T-helper 1 cell (primary cell): ENCODE data around the gene IFNK.
A peak's percentile ranks its signal among the peaks of the same experiment; 100 is the strongest.

ENCODE experiments used
- DNase-seq, 5 donors: peaks; one replicate each; pipeline ENCODE4 v3.0.0-alpha.2; 2012 to 2020

The IFNK gene

GRCh38 chr9:27573634-27574590, 49.8 kb downstream of the IFNK start:
- DNase-seq = peak; percentile 87 to 99 (median 92)
